OCI-LY7 (cell line): ENCODE data around the gene FBXO28.

Experiments
- CTCF ChIP-seq: fragments of 200-600 bp; sonication (generic); conservative IDR thresholded peaks from 2 replicates; pipeline ENCODE4 v1.5.1; 2014; ENCODE audit warnings: mild to moderate bottlenecking, antibody characterized with exemption, low read length, moderate library complexity, mixed read lengths
- EZH2phosphoT487 ChIP-seq: fragments of 200-600 bp; sonication (generic); IDR thresholded peaks from 2 replicates; pipeline ENCODE4 v1.6.1; 2018; ENCODE audit warnings: low read depth, borderline replicate concordance, mild to moderate bottlenecking, mixed run types, antibody characterized with exemption, low read length, moderate library complexity, mixed read lengths

- TF ChIP-seq CTCF = no peak
- TF ChIP-seq EZH2phosphoT487 = no peak
Measured at GRCh38 chr1:224182866-224183590, 69.1 kb downstream of the FBXO28 start, which contains the start of gene DEGS1.
